ENCODE results near the gene TTPAL. TPM values are rescaled to one million over a fixed set of nuclear protein-coding genes. Genes with fewer than 3 reads are reported as not detected.

The TTPAL gene
- total and polyA plus RNA-seq, 2 donors (not counting 3 experiments of a cell fraction or from before 2014, with no cell fraction given): 4.0 to 8.0 TPM

DNA sequence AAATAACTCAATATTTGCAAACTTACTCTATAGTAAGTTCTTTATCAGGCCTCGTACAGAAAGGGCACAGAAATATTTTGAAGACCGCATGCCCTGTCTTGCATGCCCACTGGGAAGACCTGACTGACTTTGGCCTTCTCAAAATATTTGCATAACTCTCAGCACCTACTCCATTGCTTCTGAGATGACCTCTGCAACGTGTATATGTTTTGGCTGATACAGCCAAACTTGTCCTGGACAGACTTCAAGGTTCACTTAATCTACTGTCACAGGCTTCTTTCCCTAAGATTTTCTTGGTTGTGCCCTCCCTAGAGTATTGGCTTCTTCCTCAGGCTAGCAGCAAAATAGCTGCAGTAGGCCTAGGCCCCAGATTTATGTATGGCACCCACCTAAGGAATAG lies 67.7 kb downstream of the TTPAL start:
- FAIRE-seq (no peak), DNase-seq (ENCODE audit: low read depth, low spot score) (no peak)
- Histone ChIP-seq H3K9ac (replicated peaks; ENCODE audit: extremely low read depth, insufficient read depth, low read length) (no peak overlapping the region), H3K9me1 (replicated peaks; ENCODE audit: control insufficient read depth, extremely low read depth, insufficient read depth, low read length) (no peaks in the 10 kb centered on the region), H3K79me2 (ENCODE audit: control insufficient read depth, insufficient read depth, low read length) (peaks cover 35% of the 10 kb centered on the region), H3K4me1 (ENCODE audit: control insufficient read depth, extremely low read depth, insufficient read depth, low read length) (peaks cover 23% of the 10 kb centered on the region), H3K4me3 (replicated peaks in 1 of 3; ENCODE audit: insufficient read depth in 1 of 3, low read depth in 1 of 3, low read length in 3 of 3) (no peak overlapping the region), H3K9me3 (replicated peaks; ENCODE audit: control insufficient read depth, insufficient read depth, low read length) (no peaks in the 10 kb centered on the region), H3K36me3 (ENCODE audit: control insufficient read depth in 2 of 2, extremely low read depth in 1 of 2, insufficient read depth in 2 of 2, low read length in 2 of 2) (no peaks in the 10 kb centered on the region), H2AFZ (ENCODE audit: low read depth, low read length) (no peak overlapping the region), H3K27ac (ENCODE audit: insufficient read depth, low read depth, low read length) (no peak overlapping the region), H3K27me3 (ENCODE audit: control insufficient read depth in 2 of 2, insufficient read depth in 2 of 2, low read length in 2 of 2) (no peaks in the 10 kb centered on the region), H3K4me2 (ENCODE audit: insufficient read depth, low read length) (no peak overlapping the region), H4K20me1 (replicated peaks; ENCODE audit: control insufficient read depth, extremely low read depth, insufficient read depth, low read length) (no peaks in the 10 kb centered on the region)
- BruUV-seq (replicated peaks): no TSS peak
- intact Hi-C loops (cut with micrococcal nuclease): no loop called here
- TF ChIP-seq, protein P1, sequence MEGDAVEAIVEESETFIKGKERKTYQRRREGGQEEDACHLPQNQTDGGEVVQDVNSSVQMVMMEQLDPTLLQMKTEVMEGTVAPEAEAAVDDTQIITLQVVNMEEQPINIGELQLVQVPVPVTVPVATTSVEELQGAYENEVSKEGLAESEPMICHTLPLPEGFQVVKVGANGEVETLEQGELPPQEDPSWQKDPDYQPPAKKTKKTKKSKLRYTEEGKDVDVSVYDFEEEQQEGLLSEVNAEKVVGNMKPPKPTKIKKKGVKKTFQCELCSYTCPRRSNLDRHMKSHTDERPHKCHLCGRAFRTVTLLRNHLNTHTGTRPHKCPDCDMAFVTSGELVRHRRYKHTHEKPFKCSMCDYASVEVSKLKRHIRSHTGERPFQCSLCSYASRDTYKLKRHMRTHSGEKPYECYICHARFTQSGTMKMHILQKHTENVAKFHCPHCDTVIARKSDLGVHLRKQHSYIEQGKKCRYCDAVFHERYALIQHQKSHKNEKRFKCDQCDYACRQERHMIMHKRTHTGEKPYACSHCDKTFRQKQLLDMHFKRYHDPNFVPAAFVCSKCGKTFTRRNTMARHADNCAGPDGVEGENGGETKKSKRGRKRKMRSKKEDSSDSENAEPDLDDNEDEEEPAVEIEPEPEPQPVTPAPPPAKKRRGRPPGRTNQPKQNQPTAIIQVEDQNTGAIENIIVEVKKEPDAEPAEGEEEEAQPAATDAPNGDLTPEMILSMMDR (IDR thresholded peaks at IDR 0.05; ENCODE audit: extremely low read depth in 1 of 2, insufficient read depth in 1 of 2, low read depth in 1 of 2, low read length in 2 of 2): no peak
- TF ChIP-seq, protein P2, sequence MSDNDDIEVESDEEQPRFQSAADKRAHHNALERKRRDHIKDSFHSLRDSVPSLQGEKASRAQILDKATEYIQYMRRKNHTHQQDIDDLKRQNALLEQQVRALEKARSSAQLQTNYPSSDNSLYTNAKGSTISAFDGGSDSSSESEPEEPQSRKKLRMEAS (IDR thresholded peaks at IDR 0.05; ENCODE audit: insufficient read depth, insufficient read length): no peak
- TF ChIP-seq FOS (IDR thresholded peaks at IDR 0.05; ENCODE audit: borderline replicate concordance, insufficient read depth, low read length) (no peak), GATA2 (IDR thresholded peaks at IDR 0.05; ENCODE audit: insufficient read depth, insufficient read length, low read depth, low read length) (no peak), EZH2 (IDR thresholded peaks at IDR 0.05; ENCODE audit: borderline replicate concordance, low read depth, low read length, severe bottlenecking) (no peak), MYC (IDR thresholded peaks at IDR 0.05; ENCODE audit: low read depth, low read length) (no peak), POLR2A (IDR thresholded peaks at IDR 0.05; ENCODE audit: low read depth, low read length) (no peak), POLR2AphosphoS5 (IDR thresholded peaks at IDR 0.05; ENCODE audit: insufficient read depth, low read depth, low read length) (no peak), JUN (IDR thresholded peaks at IDR 0.05; ENCODE audit: borderline replicate concordance, insufficient read depth, insufficient read length, low read depth) (no peak)
- dilution Hi-C loops (cut with MboI; ENCODE audit: extremely low pct_ligation_motif_present, low sequenced_read_pairs): no loop called here
- POLR2A ChIA-PET: no interaction called here
- CTCF ChIA-PET: interaction anchor here (1.9 kb wide), 1 partner anchor 10 kb away, joined by 4 read pairs; no protein-coding TSS in a partner anchor

Small RNA genes lying within 50 kb of the gene (small RNA-seq; reads per million reads assigned to genes)
- not detected for gene RPL37AP1 (ENCODE audit: insufficient read depth, insufficient read length, low read depth, low replicate concordance)

Other genes with a start within 250 kb of the TTPAL start
- gene GDAP1L1, start 228.6 kb upstream of the TTPAL start, total RNA-seq: not detected in 2 replicates
- not detected in 2 replicates for gene GDAP1L1, start 228.6 kb upstream of the TTPAL start, polyA plus RNA-seq
- 6.8 and 7.7 TPM in 2 replicates for gene FITM2, start 164.7 kb upstream of the TTPAL start, total RNA-seq
- gene FITM2, start 164.7 kb upstream of the TTPAL start, polyA plus RNA-seq: 4.1 and 4.4 TPM in 2 replicates
- not detected in 2 replicates for gene R3HDML, start 138.8 kb upstream of the TTPAL start, total RNA-seq
- gene R3HDML, start 138.8 kb upstream of the TTPAL start, polyA plus RNA-seq: not detected in 2 replicates
- not detected in 2 replicates for gene HNF4A, start 120.2 kb upstream of the TTPAL start, total RNA-seq
- gene HNF4A, start 120.2 kb upstream of the TTPAL start, polyA plus RNA-seq: not detected in 2 replicates
- 83.7 TPM in 2 replicates for gene SERINC3, start 46.2 kb downstream of the TTPAL start, total RNA-seq
- gene SERINC3, start 46.2 kb downstream of the TTPAL start, polyA plus RNA-seq: 177 and 181 TPM in 2 replicates
- 127 and 135 TPM in 2 replicates for gene PKIG, start 106.7 kb downstream of the TTPAL start, total RNA-seq
- 167 and 174 TPM in 2 replicates for gene PKIG, start 106.7 kb downstream of the TTPAL start, polyA plus RNA-seq
- gene ADA, start 175.8 kb downstream of the TTPAL start, total RNA-seq: 26.3 and 33.2 TPM in 2 replicates
- 29.8 and 33.1 TPM in 2 replicates for gene ADA, start 175.8 kb downstream of the TTPAL start, polyA plus RNA-seq
- gene CCN5, start 239.5 kb downstream of the TTPAL start, total RNA-seq: not detected in 2 replicates
- gene CCN5, start 239.5 kb downstream of the TTPAL start, polyA plus RNA-seq: 0.03 and 0.14 TPM in 2 replicates

Data from endothelial cell of umbilical vein (primary cell).